BJ (cell line): Measurements from ENCODE around the gene MRPL12. TPM values are rescaled to one million over a fixed set of nuclear protein-coding genes. Genes with fewer than 3 reads are reported as not detected.
A peak's percentile ranks its signal among the peaks of the same experiment; 100 is the strongest.

Experiments used
- CTCF ChIA-PET: fragments of 350-600 bp; formaldehyde crosslinking; extraction: SDS; loops from one replicate; lab custom pipeline; 2021; ENCODE audit warnings: antibody characterized with exemption, inconsistent platforms; lab: Yijun Ruan, JAX
- POLR2A ChIA-PET: fragments of 300-600 bp; sonication (Branson Sonifier 250); formaldehyde crosslinking; extraction: SDS; loops from one replicate; lab custom pipeline; 2021; ENCODE audit warnings: antibody characterized with exemption; lab: Charles Lee
- DNase-seq: peaks from one replicate; pipeline ENCODE4 v3.0.0-alpha.2; 2011; ENCODE audit warnings: low read depth
- H3K27me3 ChIP-seq: 2 replicates; pipeline ENCODE4 v1.6.0; 2011; ENCODE audit warnings: low read length; ENCODE audit not compliant: control insufficient read depth, insufficient read depth
- H3K36me3 ChIP-seq: 2 replicates; pipeline ENCODE4 v1.5.1; 2011; ENCODE audit warnings: low read length; ENCODE audit not compliant: control insufficient read depth, insufficient read depth
- H3K4me3 ChIP-seq: 2 replicates; pipeline ENCODE4 v1.5.1; 2011; ENCODE audit warnings: low read depth, mild to moderate bottlenecking, control low read depth, low read length
- CTCF ChIP-seq: IDR thresholded peaks from 2 replicates; pipeline ENCODE4 v1.5.1; 2011; ENCODE audit warnings: low read depth, mild to moderate bottlenecking, control low read depth, inconsistent platforms, low read length, moderate library complexity; ENCODE audit not compliant: insufficient read depth
- polyA minus RNA-seq: library from RNA; depleted of rRNA, polyadenylated mRNA; stranded (reverse); fragments of >200 nt; gene quantifications from 2 replicates; pipeline ENCODE4 v1.2.3, GENCODE V29; 2011; rRNA and poly(A)+ RNA removed
- polyA plus RNA-seq: library from polyadenylated mRNA; depleted of rRNA; stranded (reverse); fragments of >200 nt; gene quantifications from 2 replicates; pipeline ENCODE4 v1.2.3, GENCODE V29; 2011; rRNA removed

MRPL12 gene
- polyA plus RNA-seq (56.2 and 63.0 TPM in 2 replicates), polyA minus RNA-seq (15.1 and 27.4 TPM in 2 replicates)

GRCh38 chr17:81702934-81703746 is at the start of gene MRPL12:
TSS of gene MRPL12 (plus strand) at chr17:81703367. CDS start at chr17:81703502, 135 bp downstream.
- H3K4me3 ChIP-seq: peak within 1 kb of the TSS; percentile 62
- ChIA-PET CTCF (interaction anchor here (0.8 to 1.3 kb wide), 3 partner anchors 11 to 20 kb away, joined by 3 read pairs; partner anchors contain the start of genes ARL16 and HGS), POLR2A (interaction anchor here (0.6 kb wide), 1 partner anchor 9 kb away, joined by 11 read pairs; no protein-coding TSS in a partner anchor)
- peak; percentile 49 for DNase-seq
- peaks cover 36% of the 10 kb centered on the region for H3K36me3 ChIP-seq
- H3K27me3 ChIP-seq: no peaks in the 10 kb centered on the region
- TF ChIP-seq CTCF: peak; percentile 25

- DNase-seq: no peak
- no peaks in the 10 kb centered on the region for H3K27me3 ChIP-seq
- no peak for TF ChIP-seq CTCF
- POLR2A ChIA-PET: no interaction called here
- H3K4me3 ChIP-seq: no peak overlapping the region
- no peaks in the 10 kb centered on the region for H3K36me3 ChIP-seq
- CTCF ChIA-PET: interaction anchor here (1.1 kb wide), 1 partner anchor 35 kb away, joined by 3 read pairs; no protein-coding TSS in a partner anchor
Measured at GRCh38 chr17:81655378-81656117, 47.6 kb upstream of the MRPL12 start.

- ChIA-PET CTCF (interaction anchor here (1.0 to 1.1 kb wide), 2 partner anchors 36 to 54 kb away, joined by 3 read pairs; no protein-coding TSS in a partner anchor), POLR2A (no interaction called here)
- no peak for TF ChIP-seq CTCF
Measured at GRCh38 chr17:81656118-81656743, 46.9 kb upstream of the MRPL12 start, which contains the start of gene PDE6G. TSS of gene PDE6G (minus strand) at chr17:81656542. CDS start at chr17:81653305, 3,237 bp downstream.

GRCh38 chr17:81656835-81657234 is 46.3 kb upstream of the MRPL12 start:
- H3K4me3 ChIP-seq: no peak overlapping the region
- H3K36me3 ChIP-seq: no peaks in the 10 kb centered on the region
- no peak for TF ChIP-seq CTCF
- H3K27me3 ChIP-seq: no peaks in the 10 kb centered on the region
- ChIA-PET CTCF (interaction anchor here (1.0 kb wide), 1 partner anchor 55 kb away, joined by 3 read pairs; no protein-coding TSS in a partner anchor), POLR2A (no interaction called here)
- DNase-seq: no peak

More at GRCh38 chr17:81656118-81656743, 46.9 kb upstream of the MRPL12 start, which contains the start of gene PDE6G:
- no peak for DNase-seq
- no peaks in the 10 kb centered on the region for H3K27me3 ChIP-seq
- no peak within 1 kb of the TSS for H3K4me3 ChIP-seq
- H3K36me3 ChIP-seq: no peaks in the 10 kb centered on the region
